ENCODE data around the gene TLK1. TPM values are rescaled to one million over a fixed set of nuclear protein-coding genes. Genes with fewer than 3 reads are reported as not detected.

The TLK1 gene
- total and polyA plus RNA-seq, 10 of the 15 experiments (the other 5 are each of a cell fraction or from before 2014, with no cell fraction given): 25.1 to 126 (median 57.3) TPM

DNA sequence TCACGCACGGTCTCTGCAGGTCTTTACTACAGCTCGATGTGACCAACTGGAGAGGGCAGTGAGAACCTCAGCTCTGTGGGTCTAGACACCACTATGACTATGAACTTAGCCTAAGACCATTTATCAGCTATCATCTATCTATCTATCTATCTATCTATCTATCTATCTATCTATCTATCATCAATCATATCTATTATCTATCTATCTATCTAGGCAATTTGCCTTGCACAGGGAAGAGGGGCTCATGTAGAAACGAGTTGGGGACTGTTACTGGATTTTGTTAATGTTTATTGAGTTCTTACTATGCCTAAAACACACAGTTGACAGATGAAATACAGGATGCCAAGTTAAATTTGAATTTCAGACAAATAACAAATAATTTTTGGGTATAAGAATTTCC is 41.1 kb upstream of the TLK1 start:
- Histone ChIP-seq H3K9me3 (replicated peaks; ENCODE audit: control insufficient read depth, insufficient read depth, low read length) (no peaks in the 10 kb centered on the region), H3K9ac (ENCODE audit: control insufficient read depth, insufficient read depth, low read length) (no peak overlapping the region), H2AFZ (ENCODE audit: control insufficient read depth, low read depth, low read length) (no peak overlapping the region), H3K79me2 (ENCODE audit: control insufficient read depth, insufficient read depth, low read length) (no peaks in the 10 kb centered on the region), H3K4me3 (no peak overlapping the region), H3K36me3 (ENCODE audit: control insufficient read depth in 2 of 2, insufficient read depth in 2 of 2, low read length in 1 of 2) (no peaks in the 10 kb centered on the region), H3K27ac (ENCODE audit: control insufficient read depth, insufficient read depth) (no peak overlapping the region), H4K20me1 (ENCODE audit: control insufficient read depth, insufficient read depth) (no peaks in the 10 kb centered on the region), H3K27me3 (replicated peaks in 1 of 2; ENCODE audit: control insufficient read depth in 2 of 2, insufficient read depth in 2 of 2, low read length in 1 of 2) (no peaks in the 10 kb centered on the region), H3K4me1 (ENCODE audit: control insufficient read depth, insufficient read depth, low read length) (no peaks in the 10 kb centered on the region), H3K4me2 (ENCODE audit: control insufficient read depth, insufficient read depth) (no peak overlapping the region)
- in situ Hi-C loops (cut with MboI) (no loop called here), intact Hi-C loops (cut with micrococcal nuclease; ENCODE audit: unreplicated experiment) (no loop called here)
- no peak for DNase-seq (ENCODE audit: low read depth, low spot score)
- POLR2A ChIA-PET: no interaction called here
- BruUV-seq (replicated peaks): no TSS peak
- 75% methylated on average over 4 of the region's 4 CpGs for WGBS (ENCODE audit: insufficient coverage, insufficient replicate concordance, low lambda C conversion rate, missing lambda C conversion rate)
- SMC1A ChIA-PET (ENCODE audit: uncharacterized antibody, unreplicated experiment): interaction anchor here (1.0 to 1.4 kb wide), 6 partner anchors 8 to 117 kb away, joined by 3 to 6 read pairs (median 3); no protein-coding TSS in a partner anchor
- no peak for FAIRE-seq
- no peak for ATAC-seq
- RAD21 ChIA-PET (ENCODE audit: unreplicated experiment): interaction anchor here (0.6 to 0.8 kb wide), 3 partner anchors 9 to 128 kb away, joined by 3 to 4 read pairs (median 4); no protein-coding TSS in a partner anchor
- CTCF ChIA-PET: interaction anchor here (0.7 to 1.2 kb wide), 3 partner anchors 8 to 829 kb away, joined by 3 to 5 read pairs (median 3); no protein-coding TSS in a partner anchor
- no peak for TF ChIP-seq EZH2 (IDR thresholded peaks at IDR 0.05; ENCODE audit: borderline replicate concordance, control insufficient read depth, low read depth, low read length)
- no peak for TF ChIP-seq USF1 (IDR thresholded peaks at IDR 0.05; ENCODE audit: borderline replicate concordance, extremely low read length, insufficient read depth, low read depth, low read length)
- TF ChIP-seq, protein P1, sequence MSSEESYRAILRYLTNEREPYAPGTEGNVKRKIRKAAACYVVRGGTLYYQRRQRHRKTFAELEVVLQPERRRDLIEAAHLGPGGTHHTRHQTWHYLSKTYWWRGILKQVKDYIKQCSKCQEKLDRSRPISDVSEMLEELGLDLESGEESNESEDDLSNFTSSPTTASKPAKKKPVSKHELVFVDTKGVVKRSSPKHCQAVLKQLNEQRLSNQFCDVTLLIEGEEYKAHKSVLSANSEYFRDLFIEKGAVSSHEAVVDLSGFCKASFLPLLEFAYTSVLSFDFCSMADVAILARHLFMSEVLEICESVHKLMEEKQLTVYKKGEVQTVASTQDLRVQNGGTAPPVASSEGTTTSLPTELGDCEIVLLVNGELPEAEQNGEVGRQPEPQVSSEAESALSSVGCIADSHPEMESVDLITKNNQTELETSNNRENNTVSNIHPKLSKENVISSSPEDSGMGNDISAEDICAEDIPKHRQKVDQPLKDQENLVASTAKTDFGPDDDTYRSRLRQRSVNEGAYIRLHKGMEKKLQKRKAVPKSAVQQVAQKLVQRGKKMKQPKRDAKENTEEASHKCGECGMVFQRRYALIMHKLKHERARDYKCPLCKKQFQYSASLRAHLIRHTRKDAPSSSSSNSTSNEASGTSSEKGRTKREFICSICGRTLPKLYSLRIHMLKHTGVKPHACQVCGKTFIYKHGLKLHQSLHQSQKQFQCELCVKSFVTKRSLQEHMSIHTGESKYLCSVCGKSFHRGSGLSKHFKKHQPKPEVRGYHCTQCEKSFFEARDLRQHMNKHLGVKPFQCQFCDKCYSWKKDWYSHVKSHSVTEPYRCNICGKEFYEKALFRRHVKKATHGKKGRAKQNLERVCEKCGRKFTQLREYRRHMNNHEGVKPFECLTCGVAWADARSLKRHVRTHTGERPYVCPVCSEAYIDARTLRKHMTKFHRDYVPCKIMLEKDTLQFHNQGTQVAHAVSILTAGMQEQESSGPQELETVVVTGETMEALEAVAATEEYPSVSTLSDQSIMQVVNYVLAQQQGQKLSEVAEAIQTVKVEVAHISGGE (CRISPR knock-in tag; IDR thresholded peaks at IDR 0.05): no peak
- no peak for TF ChIP-seq CBX5 (IDR thresholded peaks at IDR 0.05; ENCODE audit: low read depth)
- TF ChIP-seq CBX3 (IDR thresholded peaks at IDR 0.05; ENCODE audit: borderline replicate concordance, low read depth): no peak
- TF ChIP-seq, protein P2, sequence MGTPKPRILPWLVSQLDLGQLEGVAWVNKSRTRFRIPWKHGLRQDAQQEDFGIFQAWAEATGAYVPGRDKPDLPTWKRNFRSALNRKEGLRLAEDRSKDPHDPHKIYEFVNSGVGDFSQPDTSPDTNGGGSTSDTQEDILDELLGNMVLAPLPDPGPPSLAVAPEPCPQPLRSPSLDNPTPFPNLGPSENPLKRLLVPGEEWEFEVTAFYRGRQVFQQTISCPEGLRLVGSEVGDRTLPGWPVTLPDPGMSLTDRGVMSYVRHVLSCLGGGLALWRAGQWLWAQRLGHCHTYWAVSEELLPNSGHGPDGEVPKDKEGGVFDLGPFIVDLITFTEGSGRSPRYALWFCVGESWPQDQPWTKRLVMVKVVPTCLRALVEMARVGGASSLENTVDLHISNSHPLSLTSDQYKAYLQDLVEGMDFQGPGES (IDR thresholded peaks at IDR 0.05): no peak
- TF ChIP-seq SIX5 (IDR thresholded peaks at IDR 0.05; ENCODE audit: low read depth, low read length, severe bottlenecking): no peak
- no peak for TF ChIP-seq NFYB (IDR thresholded peaks at IDR 0.05; ENCODE audit: insufficient read depth, low read depth, low read length)
- no peak for TF ChIP-seq PRDM15 (CRISPR knock-in tag; IDR thresholded peaks at IDR 0.05)
- TF ChIP-seq, protein P3, sequence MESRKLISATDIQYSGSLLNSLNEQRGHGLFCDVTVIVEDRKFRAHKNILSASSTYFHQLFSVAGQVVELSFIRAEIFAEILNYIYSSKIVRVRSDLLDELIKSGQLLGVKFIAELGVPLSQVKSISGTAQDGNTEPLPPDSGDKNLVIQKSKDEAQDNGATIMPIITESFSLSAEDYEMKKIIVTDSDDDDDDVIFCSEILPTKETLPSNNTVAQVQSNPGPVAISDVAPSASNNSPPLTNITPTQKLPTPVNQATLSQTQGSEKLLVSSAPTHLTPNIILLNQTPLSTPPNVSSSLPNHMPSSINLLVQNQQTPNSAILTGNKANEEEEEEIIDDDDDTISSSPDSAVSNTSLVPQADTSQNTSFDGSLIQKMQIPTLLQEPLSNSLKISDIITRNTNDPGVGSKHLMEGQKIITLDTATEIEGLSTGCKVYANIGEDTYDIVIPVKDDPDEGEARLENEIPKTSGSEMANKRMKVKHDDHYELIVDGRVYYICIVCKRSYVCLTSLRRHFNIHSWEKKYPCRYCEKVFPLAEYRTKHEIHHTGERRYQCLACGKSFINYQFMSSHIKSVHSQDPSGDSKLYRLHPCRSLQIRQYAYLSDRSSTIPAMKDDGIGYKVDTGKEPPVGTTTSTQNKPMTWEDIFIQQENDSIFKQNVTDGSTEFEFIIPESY (IDR thresholded peaks at IDR 0.05): no peak
- TF ChIP-seq ZNF274 (IDR thresholded peaks at IDR 0.05; ENCODE audit: insufficient read depth, insufficient read length): no peak
- no peak for TF ChIP-seq FOXK2 (IDR thresholded peaks at IDR 0.05)
- TF ChIP-seq RAD51 (IDR thresholded peaks at IDR 0.05): no peak
